Natural killer cell (primary cell): ENCODE results near the gene YARS2. TPM values are rescaled to one million over a fixed set of nuclear protein-coding genes. Genes with fewer than 3 reads are reported as not detected.
A peak's percentile ranks its signal among the peaks of the same experiment; 100 is the strongest.

ENCODE experiments used
- ATAC-seq, 3 donors: fragments of 150-1000 bp in 2 of 3; fragments of 200-7000 bp in 1 of 3; cut with Tn5 transposase; 1 replicate in 1 of 3; 2 replicates in 2 of 3; pipeline ENCODE4 v1.10.0; 2021; ENCODE audit warnings: mild to moderate bottlenecking in 2 of 3, moderate library complexity in 2 of 3
- DNase-seq, 2 donors: peaks; one replicate each; pipeline versions ENCODE4 v3.0.0 to v3.0.0-alpha.2; 2013 to 2021; ENCODE audit warnings: mixed read lengths in 1 of 2
- H3K27ac ChIP-seq: one replicate; pipeline ENCODE4 v1.5.1; 2013; ENCODE audit warnings: mild to moderate bottlenecking, low read length
- H3K27me3 ChIP-seq: one replicate; pipeline ENCODE4 v1.6.1; 2013; ENCODE audit warnings: low read length; ENCODE audit not compliant: control insufficient read depth, insufficient read depth
- H3K36me3 ChIP-seq: one replicate; pipeline ENCODE4 v1.6.1; 2013; ENCODE audit warnings: low read length; ENCODE audit not compliant: control insufficient read depth, insufficient read depth
- H3K4me1 ChIP-seq: one replicate; pipeline ENCODE4 v1.6.1; 2013; ENCODE audit warnings: low read length; ENCODE audit not compliant: control insufficient read depth, insufficient read depth
- H3K4me3 ChIP-seq: one replicate; pipeline ENCODE4 v1.5.1; 2013; ENCODE audit warnings: low read length
- H3K9me3 ChIP-seq: one replicate; pipeline ENCODE4 v1.6.1; 2013; ENCODE audit warnings: low read length; ENCODE audit not compliant: control insufficient read depth, insufficient read depth
- H3K27ac Mint-ChIP-seq, 2 donors: one replicate each; pipeline ENCODE4 v1.8.0; 2022; ENCODE audit warnings: mild to moderate bottlenecking in 2 of 2, mixed read lengths in 2 of 2, moderate library complexity in 1 of 2
- H3K27me3 Mint-ChIP-seq, 2 donors: one replicate each; pipeline ENCODE4 v1.8.0; 2022; ENCODE audit warnings: low read depth in 2 of 2, mixed read lengths in 2 of 2
- H3K36me3 Mint-ChIP-seq: one replicate; pipeline ENCODE4 v1.8.0; 2022; ENCODE audit warnings: mixed read lengths
- H3K4me1 Mint-ChIP-seq, 2 donors: one replicate each; pipeline ENCODE4 v1.8.0; 2022; ENCODE audit warnings: mixed read lengths in 2 of 2
- H3K4me3 Mint-ChIP-seq: one replicate; pipeline ENCODE4 v1.8.0; 2022; ENCODE audit warnings: mild to moderate bottlenecking, moderate library complexity, mixed read lengths
- H3K9me3 Mint-ChIP-seq, 2 donors: one replicate each; pipeline ENCODE4 v1.8.0; 2022; ENCODE audit warnings: mixed read lengths in 2 of 2
- WGBS: methylation state at CpG from one replicate; pipeline ENCODE4 v1.1.7; 2013; ENCODE audit warnings: missing lambda C conversion rate; ENCODE audit not compliant: insufficient coverage; 5-methylcytosine and 5-hydroxymethylcytosine counted together
- intact Hi-C: fragments of 100-400 bp; cut with micrococcal nuclease; formaldehyde crosslinking; loops from one replicate; pipeline ENCODE4 v1.14.2; 2022
- total RNA-seq, 4 donors: library from RNA; stranded (reverse); fragments of 120-200 nt in 1 of 4; gene quantifications; one replicate each; pipeline versions ENCODE4 v1.2.3 to v1.2.4, GENCODE V29; 2013 to 2022
- TF ChIP-seq, protein P1 (sequence below): fragments of 200-600 bp; IDR thresholded peaks from one replicate; pipeline ENCODE4 v1.8.0; 2022; ENCODE audit warnings: antibody characterized with exemption

Gene YARS2
- total RNA-seq, result 10 to 100 TPM in 1 of 3 donors, 1 to 10 TPM in 2; 9.2 to 15.9 (median 9.3) TPM
- total RNA-seq (2013), result 23.8 TPM

DNA sequence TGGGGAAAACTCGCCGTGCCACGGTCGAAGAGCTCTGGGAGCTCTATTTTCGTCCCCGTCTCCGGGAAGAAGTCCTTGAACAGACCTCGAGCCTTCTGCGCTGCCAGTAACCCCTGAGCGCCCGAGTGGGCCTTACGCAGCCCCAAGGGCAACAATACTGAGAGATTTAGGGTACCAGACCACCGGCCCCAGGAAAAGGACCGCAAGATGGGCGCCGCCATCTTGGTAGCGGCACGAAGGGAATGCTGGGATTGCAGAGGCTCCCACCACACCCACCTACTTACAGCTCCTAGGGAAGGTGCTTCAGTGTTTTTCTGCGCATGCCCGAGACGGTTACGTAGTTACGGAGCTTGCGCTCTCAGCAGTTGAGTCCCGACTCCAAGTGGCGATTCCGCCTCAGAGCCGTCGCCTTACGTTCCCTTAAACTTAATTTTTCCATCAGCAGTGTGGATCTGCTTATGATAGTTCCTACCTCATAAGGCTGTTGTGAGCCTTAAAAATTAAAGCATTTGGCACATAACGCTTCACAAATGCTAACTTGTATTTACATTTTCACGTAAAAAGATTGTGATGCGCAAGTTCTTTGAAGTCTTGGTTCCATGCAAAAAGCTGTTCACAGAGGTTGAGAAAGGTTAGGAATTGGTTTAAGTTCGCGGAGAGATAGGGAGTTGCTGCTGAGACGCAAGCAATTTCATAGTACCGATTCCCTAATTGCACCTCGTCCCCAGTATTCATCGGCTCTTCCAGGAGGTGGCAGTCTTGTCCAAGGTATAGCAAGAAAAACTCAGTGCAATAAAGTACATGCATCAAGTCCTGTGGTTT is at the start of gene YARS2:
TSS of gene YARS2 (minus strand) at position 244 of the 822 bp plus-strand sequence. CDS start at position 221, 23 bp downstream.
- intact Hi-C loops, result loop anchor here (1.0 kb wide), 4 partner anchors 77 to 1462 kb away; partner anchors contain the start of genes ALG10 and DNM1L
- DNase-seq (peak; percentile 69 to 97), ATAC-seq (peak; percentile 77 to 85 (median 80))
- no peaks in the 10 kb centered on the region for H3K27me3 ChIP-seq
- Mint-ChIP-seq H3K4me3 (peak within 1 kb of the TSS; percentile 89), H3K4me1 (peaks cover 16 to 17% of the 10 kb centered on the region in 2 donors), H3K9me3 (no peaks in the 10 kb centered on the region), H3K27me3 (peaks cover 0 to 6% of the 10 kb centered on the region in 2 donors), H3K27ac (peak within 1 kb of the TSS; percentile 85 to 88), H3K36me3 (no peaks in the 10 kb centered on the region)
- H3K9me3 ChIP-seq, result no peaks in the 10 kb centered on the region
- H3K4me1 ChIP-seq, result peaks cover 14% of the 10 kb centered on the region
- TF ChIP-seq, protein P1, sequence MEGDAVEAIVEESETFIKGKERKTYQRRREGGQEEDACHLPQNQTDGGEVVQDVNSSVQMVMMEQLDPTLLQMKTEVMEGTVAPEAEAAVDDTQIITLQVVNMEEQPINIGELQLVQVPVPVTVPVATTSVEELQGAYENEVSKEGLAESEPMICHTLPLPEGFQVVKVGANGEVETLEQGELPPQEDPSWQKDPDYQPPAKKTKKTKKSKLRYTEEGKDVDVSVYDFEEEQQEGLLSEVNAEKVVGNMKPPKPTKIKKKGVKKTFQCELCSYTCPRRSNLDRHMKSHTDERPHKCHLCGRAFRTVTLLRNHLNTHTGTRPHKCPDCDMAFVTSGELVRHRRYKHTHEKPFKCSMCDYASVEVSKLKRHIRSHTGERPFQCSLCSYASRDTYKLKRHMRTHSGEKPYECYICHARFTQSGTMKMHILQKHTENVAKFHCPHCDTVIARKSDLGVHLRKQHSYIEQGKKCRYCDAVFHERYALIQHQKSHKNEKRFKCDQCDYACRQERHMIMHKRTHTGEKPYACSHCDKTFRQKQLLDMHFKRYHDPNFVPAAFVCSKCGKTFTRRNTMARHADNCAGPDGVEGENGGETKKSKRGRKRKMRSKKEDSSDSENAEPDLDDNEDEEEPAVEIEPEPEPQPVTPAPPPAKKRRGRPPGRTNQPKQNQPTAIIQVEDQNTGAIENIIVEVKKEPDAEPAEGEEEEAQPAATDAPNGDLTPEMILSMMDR, result peak; percentile 79
- peak within 1 kb of the TSS; percentile 82 for H3K27ac ChIP-seq
- peaks cover 20% of the 10 kb centered on the region for H3K36me3 ChIP-seq
- under 1% methylated on average over 39 of the region's 39 CpGs for WGBS
- H3K4me3 ChIP-seq, result peak within 1 kb of the TSS; percentile 85

DNA sequence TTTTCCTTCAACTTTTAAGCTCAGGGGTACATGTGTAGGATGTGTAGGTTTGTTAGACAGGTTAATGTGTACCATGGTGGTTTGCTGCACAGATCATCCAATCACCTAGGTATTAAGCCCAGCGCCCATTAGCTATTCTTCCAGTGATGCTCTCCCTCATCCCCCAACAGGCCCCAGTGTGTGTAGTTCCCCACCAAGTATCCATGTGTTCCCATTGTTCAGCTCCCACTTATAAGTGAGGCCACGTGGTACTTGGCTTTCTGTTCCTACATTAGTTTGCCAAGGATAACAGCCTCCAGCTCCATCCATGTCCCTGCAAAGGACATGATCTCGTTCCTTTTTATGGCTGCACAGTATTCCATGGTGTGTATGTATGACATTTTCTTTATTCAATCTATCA is 48.6 kb upstream of the YARS2 start:
- no peak overlapping the region for H3K4me3 ChIP-seq
- Mint-ChIP-seq H3K9me3 (no peaks in the 10 kb centered on the region), H3K36me3 (no peaks in the 10 kb centered on the region), H3K27me3 (no peaks in the 10 kb centered on the region), H3K4me3 (no peak overlapping the region), H3K27ac (no peak overlapping the region), H3K4me1 (no peaks in the 10 kb centered on the region)
- TF ChIP-seq, protein P1, result no peak
- no peaks in the 10 kb centered on the region for H3K4me1 ChIP-seq
- H3K27ac ChIP-seq, result no peak overlapping the region
- H3K27me3 ChIP-seq, result no peaks in the 10 kb centered on the region
- WGBS, result 91% methylated on average over 2 of the region's 3 CpGs
- no peaks in the 10 kb centered on the region for H3K9me3 ChIP-seq
- intact Hi-C loops, result no loop called here
- H3K36me3 ChIP-seq, result no peaks in the 10 kb centered on the region
- ATAC-seq (no peak), DNase-seq (no peak)

DNA sequence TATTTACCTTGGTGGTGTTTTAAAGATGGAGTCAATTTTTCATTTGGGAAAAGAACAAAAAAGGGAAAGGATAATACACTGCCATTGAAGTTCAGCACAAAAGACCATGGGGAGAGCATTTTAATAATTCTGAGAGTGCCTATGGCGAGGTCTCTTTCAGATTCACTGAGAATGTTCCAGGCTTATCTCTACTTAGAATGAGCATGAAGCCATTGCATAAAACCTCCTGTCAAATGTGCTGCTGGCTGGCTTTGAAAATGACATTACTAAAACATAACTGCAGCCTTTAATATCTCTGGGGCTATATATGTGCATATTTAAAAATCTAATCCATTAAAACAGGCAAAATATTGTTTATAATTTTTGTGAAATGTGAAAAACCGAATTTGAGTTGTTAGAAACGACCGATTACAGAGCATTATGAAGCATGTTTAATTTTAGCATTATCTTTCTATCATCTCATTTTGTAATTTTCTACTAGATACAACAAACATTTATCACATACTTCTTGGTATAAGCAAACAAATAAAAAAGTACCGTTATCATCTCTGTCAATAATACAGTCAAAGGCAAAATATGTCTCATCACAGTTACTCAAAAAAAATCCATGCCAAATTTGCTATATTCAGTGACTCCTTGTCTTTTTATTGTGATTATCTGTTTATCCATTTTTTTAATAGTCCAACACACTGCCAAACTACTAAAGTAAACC is 45.7 kb upstream of the YARS2 start:
- 71% methylated on average over 2 of the region's 5 CpGs for WGBS
- Histone ChIP-seq H3K36me3 (no peaks in the 10 kb centered on the region), H3K4me1 (no peaks in the 10 kb centered on the region), H3K27me3 (no peaks in the 10 kb centered on the region), H3K9me3 (no peaks in the 10 kb centered on the region), H3K27ac (no peak overlapping the region), H3K4me3 (no peak overlapping the region)
- ATAC-seq (no peak), DNase-seq (no peak)
- TF ChIP-seq, protein P1, result no peak
- Mint-ChIP-seq H3K27me3 (no peaks in the 10 kb centered on the region), H3K36me3 (no peaks in the 10 kb centered on the region), H3K4me1 (no peaks in the 10 kb centered on the region), H3K9me3 (peaks cover 0 to 2% of the 10 kb centered on the region in 2 donors), H3K27ac (no peak overlapping the region), H3K4me3 (no peak overlapping the region)
- intact Hi-C loops, result no loop called here
